Smooth muscle cell (in vitro differentiated cells): Measurements from ENCODE around the gene KCNQ2. TPM values are rescaled to one million over a fixed set of nuclear protein-coding genes. Genes with fewer than 3 reads are reported as not detected.

ENCODE experiments used
- DNase-seq: peaks from one replicate; lab custom pipeline; 2025; ENCODE audit not compliant: unreplicated experiment; lab: John Stamatoyannopoulos, UW
- H2AFZ ChIP-seq: fragments of 200-600 bp; sonication (generic); 2 replicates; pipeline ENCODE4 v1.6.0; 2016; ENCODE audit warnings: antibody characterized with exemption, low read depth, mild to moderate bottlenecking
- H3F3A ChIP-seq: fragments of 200-600 bp; sonication (generic); 2 replicates; pipeline ENCODE4 v1.6.0; 2017; ENCODE audit warnings: antibody characterized with exemption, low read depth
- H3K27ac ChIP-seq: fragments of 200-600 bp; sonication (generic); 2 replicates; pipeline ENCODE4 v1.5.1; 2016; ENCODE audit warnings: low read depth, mild to moderate bottlenecking
- H3K27me3 ChIP-seq: fragments of 200-600 bp; sonication (generic); 2 replicates; pipeline ENCODE4 v1.6.1; 2016; ENCODE audit warnings: low read depth, mild to moderate bottlenecking
- H3K36me3 ChIP-seq: fragments of 200-600 bp; sonication (generic); 2 replicates; pipeline ENCODE4 v1.5.1; 2016; ENCODE audit warnings: low read depth
- H3K4me1 ChIP-seq: fragments of 200-600 bp; sonication (generic); 2 replicates; pipeline ENCODE4 v1.5.1; 2016; ENCODE audit warnings: low read depth
- H3K4me2 ChIP-seq: fragments of 200-600 bp; sonication (generic); 2 replicates; pipeline ENCODE4 v1.6.0; 2016; ENCODE audit warnings: mild to moderate bottlenecking
- H3K4me3 ChIP-seq: fragments of 200-600 bp; sonication (generic); 2 replicates; pipeline ENCODE4 v1.5.1; 2016; ENCODE audit warnings: mild to moderate bottlenecking
- H3K79me2 ChIP-seq: fragments of 200-600 bp; sonication (generic); 2 replicates; pipeline ENCODE4 v1.6.0; 2016; ENCODE audit warnings: low read depth, mild to moderate bottlenecking
- H3K9ac ChIP-seq: fragments of 200-600 bp; sonication (generic); 2 replicates; pipeline ENCODE4 v1.6.0; 2016; ENCODE audit warnings: low read depth
- H3K9me3 ChIP-seq: fragments of 200-600 bp; sonication (generic); replicated peaks from 2 replicates; pipeline ENCODE4 v1.5.1; 2016; ENCODE audit warnings: low read depth
- H4K20me1 ChIP-seq: fragments of 200-600 bp; sonication (generic); 2 replicates; pipeline ENCODE4 v1.6.0; 2016; ENCODE audit warnings: low read depth
- CTCF ChIP-seq: fragments of 200-600 bp; sonication (generic); IDR thresholded peaks from 2 replicates; pipeline ENCODE4 v1.5.1; 2017; ENCODE audit warnings: borderline replicate concordance, mild to moderate bottlenecking, antibody characterized with exemption; ENCODE audit not compliant: insufficient read depth, poor library complexity, severe bottlenecking
- WGBS: methylation state at CpG from one replicate; pipeline ENCODE4 v1.1.7; 2016; ENCODE audit warnings: low lambda C conversion rate; 5-methylcytosine and 5-hydroxymethylcytosine counted together
- polyA plus RNA-seq: library from polyadenylated mRNA; unstranded; fragments of >200 nt; fragmentation: Nextera tagmentation; extraction: Ambion mirVana; gene quantifications from 2 replicates; pipeline ENCODE4 v1.2.1, GENCODE V29; 2016
- total RNA-seq: library from RNA; depleted of rRNA; stranded (reverse); fragments of >200 nt; gene quantifications from 2 replicates; pipeline ENCODE4 v1.2.3, GENCODE V29; 2014

The KCNQ2 gene
- total and polyA plus RNA-seq, 2 experiments from 2014 or later: 5.1 to 5.7 TPM

GRCh38 chr20:63468421-63468820, 4.0 kb downstream of the KCNQ2 start:
- H3K4me3 ChIP-seq: no peak overlapping the region
- H4K20me1 ChIP-seq: no peaks in the 10 kb centered on the region
- H3K27me3 ChIP-seq: peaks cover 33% of the 10 kb centered on the region
- no peak overlapping the region for H2AFZ ChIP-seq
- no peaks in the 10 kb centered on the region for H3K79me2 ChIP-seq
- H3K36me3 ChIP-seq: no peaks in the 10 kb centered on the region
- no peak for DNase-seq
- no peaks in the 10 kb centered on the region for H3K9me3 ChIP-seq
- no peaks in the 10 kb centered on the region for H3K4me1 ChIP-seq
- no peak overlapping the region for H3K9ac ChIP-seq
- H3F3A ChIP-seq: no peaks in the 10 kb centered on the region
- no peak for TF ChIP-seq CTCF
- WGBS: 97% methylated on average over 12 of the region's 12 CpGs
- no peak overlapping the region for H3K27ac ChIP-seq
- no peak overlapping the region for H3K4me2 ChIP-seq

GRCh38 chr20:63467294-63468083, 5.0 kb downstream of the KCNQ2 start:
- Histone ChIP-seq H3K27me3 (peaks cover 28% of the 10 kb centered on the region), H3K4me1 (no peaks in the 10 kb centered on the region), H3K9me3 (no peaks in the 10 kb centered on the region), H3K9ac (no peak overlapping the region), H3K4me3 (no peak overlapping the region), H3K4me2 (no peak overlapping the region), H3K27ac (no peak overlapping the region), H3F3A (no peaks in the 10 kb centered on the region), H3K36me3 (no peaks in the 10 kb centered on the region), H2AFZ (no peak overlapping the region), H3K79me2 (no peaks in the 10 kb centered on the region), H4K20me1 (no peaks in the 10 kb centered on the region)
- 83% methylated on average over 19 of the region's 19 CpGs for WGBS
- DNase-seq: no peak
- TF ChIP-seq CTCF: no peak

GRCh38 chr20:63466861-63467260, 5.6 kb downstream of the KCNQ2 start:
- no peak overlapping the region for H3K27ac ChIP-seq
- H3K9me3 ChIP-seq: no peaks in the 10 kb centered on the region
- no peaks in the 10 kb centered on the region for H3F3A ChIP-seq
- 93% methylated on average over 17 of the region's 17 CpGs for WGBS
- H3K4me2 ChIP-seq: no peak overlapping the region
- peaks cover 23% of the 10 kb centered on the region for H3K27me3 ChIP-seq
- H4K20me1 ChIP-seq: no peaks in the 10 kb centered on the region
- H3K9ac ChIP-seq: no peak overlapping the region
- no peaks in the 10 kb centered on the region for H3K79me2 ChIP-seq
- H2AFZ ChIP-seq: no peak overlapping the region
- TF ChIP-seq CTCF: no peak
- H3K4me1 ChIP-seq: no peaks in the 10 kb centered on the region
- no peak for DNase-seq
- H3K36me3 ChIP-seq: no peaks in the 10 kb centered on the region
- no peak overlapping the region for H3K4me3 ChIP-seq
